ENCODE measurements around the gene NDUFS6.

The NDUFS6 gene

DNA sequence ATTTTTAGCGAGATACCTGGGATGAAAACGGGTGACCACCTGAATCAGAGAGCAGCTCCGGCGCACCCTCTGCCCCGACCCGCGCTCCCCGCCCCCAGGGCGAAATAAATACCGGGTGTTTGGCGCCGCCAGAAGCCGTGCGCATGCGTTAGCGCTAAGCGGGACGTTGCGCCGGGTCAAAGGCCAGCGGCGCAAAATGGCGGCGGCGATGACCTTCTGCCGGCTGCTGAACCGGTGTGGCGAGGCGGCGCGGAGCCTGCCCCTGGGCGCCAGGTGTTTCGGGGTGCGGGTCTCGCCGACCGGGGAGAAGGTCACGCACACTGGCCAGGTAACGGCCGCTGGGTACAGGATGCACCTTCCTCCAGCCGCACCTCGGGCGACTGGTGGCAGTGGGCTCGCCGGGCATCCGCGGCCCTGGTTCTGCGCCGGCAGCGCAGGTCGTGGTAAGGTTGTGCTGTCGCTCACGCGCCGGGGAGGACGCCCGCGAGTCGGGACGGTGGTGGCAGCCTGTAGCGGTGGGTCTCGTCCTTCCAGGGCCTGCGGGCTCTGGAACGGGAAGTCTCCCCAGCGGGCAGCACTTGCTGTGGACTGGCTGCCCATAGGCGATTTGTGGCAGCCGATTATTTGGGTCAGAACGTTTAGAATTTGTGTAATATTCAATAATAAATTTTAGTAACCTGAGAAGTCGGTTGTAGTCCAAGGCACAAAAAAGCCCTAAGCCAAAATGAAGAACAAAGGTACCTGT is at the start of gene NDUFS6:
NDUFS6 (plus strand) TSS at position 186 of the 745 bp plus-strand sequence; CDS start at position 197, 11 bp downstream.
- peak; percentile 55 to 78 for DNase-seq (ENCODE audit: low read depth in 2 of 2)

DNA sequence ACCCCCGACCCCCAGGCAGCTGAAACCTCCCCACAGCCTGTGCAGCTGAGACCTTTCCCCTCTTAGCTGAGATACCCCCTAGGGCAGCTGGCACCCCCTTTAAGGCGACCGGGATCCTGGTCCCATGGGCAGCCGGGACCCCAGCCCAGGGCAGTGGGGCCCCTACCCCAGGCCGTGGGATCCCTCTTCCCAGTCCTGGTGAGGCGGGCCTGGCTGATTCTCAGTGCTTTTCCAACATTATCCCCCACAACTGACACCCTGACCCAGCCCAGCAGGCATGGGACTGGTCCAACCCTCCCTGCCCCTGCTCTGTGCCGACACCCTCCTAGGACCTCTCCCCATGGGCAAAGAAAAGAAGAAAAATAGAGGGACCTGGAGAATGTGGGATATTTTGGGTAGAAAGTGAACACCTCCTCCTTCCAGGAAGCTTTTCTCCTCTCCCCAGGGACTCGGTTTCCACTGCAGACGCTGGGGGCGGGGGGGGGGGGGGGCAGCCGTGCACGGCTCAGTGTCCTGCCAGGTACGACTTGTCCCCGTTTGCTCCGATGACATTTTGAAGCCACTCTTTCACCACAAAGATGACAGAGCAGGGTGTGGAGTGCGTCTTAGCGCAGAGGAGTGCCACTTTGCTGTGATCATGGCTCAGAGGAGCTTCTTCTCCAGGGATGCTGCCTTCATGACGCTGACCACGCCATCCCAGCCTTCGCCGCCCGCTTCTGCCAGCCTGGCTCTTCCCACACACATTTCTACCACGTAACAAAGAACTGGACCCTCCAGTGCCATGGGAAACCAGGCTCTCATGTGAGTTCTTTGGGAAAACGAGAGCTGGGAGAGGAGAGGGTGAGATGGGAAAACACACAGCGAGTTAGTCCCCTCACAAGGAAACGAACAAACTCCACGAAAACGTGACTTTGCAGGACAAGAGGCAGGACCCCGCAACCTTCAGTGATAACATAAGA is 49.1 kb upstream of the NDUFS6 start:
- no peak for DNase-seq (ENCODE audit: low read depth in 2 of 2)

DNA sequence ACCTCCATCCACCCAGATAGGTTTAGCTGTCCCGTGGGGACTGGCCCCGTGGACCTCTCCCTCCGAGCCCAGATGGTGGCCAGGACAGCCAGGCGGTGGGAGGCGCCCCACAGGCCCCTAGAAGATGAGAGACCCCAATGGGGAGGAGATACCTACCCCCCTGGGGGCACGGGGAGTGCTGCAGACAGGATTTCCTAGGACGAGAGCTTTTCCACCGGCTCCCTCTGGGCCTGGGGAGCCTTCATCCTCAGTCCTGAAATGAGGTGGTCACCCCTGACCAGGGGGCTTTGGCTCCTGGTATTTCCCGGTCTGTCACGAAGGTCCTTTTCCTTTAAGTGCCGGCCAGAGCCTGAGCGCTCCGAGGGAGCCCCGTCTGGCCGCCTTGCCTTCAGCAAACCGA is 48.3 kb upstream of the NDUFS6 start:
- DNase-seq (ENCODE audit: low read depth in 2 of 2), result no peak

DNA sequence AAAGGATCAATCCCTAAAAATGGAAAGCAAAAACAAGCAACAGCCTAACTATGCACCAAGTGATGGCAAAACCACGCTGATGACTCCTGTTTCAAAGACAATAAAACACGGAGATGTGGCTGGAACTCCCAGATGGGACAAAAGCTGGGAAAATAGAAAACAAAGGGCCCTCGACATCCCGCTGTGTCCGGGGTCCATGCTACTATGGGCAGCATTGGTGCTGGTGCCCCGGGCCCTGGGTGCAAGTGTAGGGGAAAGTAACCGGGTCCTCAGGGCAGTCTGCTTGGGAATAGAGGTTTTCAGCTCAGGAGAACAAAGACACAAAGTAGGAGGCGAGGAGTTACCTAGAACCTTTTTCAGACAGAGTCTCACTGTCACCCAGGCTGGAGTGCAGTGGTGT is 47.7 kb upstream of the NDUFS6 start:
- no peak for DNase-seq (ENCODE audit: low read depth in 2 of 2)

DNA sequence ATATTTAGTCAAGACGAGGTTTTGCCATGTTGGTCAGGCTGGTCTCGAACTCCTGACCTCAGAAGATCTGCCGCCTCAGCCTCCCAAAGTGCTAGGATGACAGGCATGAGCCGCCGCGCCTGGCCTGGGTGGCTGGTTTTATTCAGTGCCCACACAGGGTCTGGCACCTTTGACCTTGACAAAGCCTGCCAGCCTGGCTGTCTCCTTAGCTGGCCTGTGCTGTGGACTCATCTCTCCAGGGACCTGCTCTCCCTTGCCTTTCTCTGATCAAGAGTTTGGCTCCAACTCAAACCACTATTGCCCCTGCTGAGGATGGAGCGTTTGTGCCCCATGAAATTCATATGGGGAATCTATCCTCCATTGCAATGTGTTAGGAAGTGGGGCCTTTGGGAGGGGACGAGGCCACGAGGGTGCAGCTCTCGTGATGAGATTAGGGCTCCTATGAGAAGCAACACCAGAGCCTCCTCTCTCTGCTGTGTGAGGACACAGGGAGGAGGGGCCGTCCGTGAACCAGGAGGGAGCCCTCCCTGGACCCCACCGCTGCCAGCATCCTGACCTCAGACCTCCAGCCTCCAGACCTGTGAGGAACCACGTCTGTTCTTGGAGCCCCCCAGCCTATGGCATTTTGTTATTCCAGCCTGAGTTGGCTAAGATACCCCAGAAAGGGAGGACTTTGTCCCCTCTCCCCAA is 46.5 kb upstream of the NDUFS6 start:
- no peak for DNase-seq (ENCODE audit: low read depth in 2 of 2)

DNA sequence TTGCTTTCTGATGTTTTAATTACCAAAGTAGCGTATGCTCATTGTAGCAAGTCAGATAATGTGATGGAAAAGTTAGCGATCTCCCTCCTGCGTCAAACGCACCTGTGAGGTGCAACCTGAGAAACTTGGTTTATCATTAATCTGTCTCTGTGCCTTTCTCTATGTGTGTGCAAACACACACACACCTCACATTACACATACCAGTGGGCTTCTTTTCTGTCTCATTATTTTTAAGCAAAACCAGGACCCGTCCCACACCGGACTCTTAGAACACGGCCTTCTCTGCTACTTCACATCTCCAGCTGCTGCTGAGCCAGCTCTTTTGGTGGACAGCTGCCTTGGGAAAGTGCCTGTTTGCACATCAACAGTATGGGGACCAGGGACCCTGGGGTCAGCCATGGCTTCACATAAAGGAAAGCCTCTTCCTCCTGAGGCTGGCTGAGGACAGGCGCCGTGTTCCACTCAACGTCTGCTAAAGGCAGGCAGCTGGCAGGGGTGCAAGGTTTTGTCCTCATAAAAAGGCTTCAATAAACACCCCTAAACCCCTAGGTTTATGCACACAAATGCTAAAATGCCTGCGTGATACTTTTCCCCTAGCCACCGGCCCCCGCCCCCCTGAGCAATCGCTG is 45.8 kb upstream of the NDUFS6 start:
- no peak for DNase-seq (ENCODE audit: low read depth in 2 of 2)

DNA sequence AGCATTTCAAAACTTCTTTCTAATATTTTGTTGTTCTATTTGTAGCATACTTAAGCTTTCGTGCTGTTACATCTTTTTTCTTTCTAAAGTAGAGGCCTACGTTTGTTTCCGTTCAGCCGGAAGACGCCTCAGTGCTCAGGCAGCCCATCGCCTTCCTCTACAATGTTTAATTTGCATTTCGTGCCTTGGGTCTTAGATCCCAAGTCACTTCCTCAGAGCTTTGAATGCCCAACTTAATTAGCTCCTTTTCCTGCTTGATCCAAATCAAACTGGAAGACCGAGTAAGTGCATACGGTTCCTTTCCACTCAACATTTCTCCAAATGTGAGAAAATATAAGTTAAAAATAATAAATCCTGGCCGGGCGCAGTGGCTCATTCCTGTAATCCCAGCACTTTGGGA is 44.7 kb upstream of the NDUFS6 start:
- no peak for DNase-seq (ENCODE audit: low read depth in 2 of 2)

DNA sequence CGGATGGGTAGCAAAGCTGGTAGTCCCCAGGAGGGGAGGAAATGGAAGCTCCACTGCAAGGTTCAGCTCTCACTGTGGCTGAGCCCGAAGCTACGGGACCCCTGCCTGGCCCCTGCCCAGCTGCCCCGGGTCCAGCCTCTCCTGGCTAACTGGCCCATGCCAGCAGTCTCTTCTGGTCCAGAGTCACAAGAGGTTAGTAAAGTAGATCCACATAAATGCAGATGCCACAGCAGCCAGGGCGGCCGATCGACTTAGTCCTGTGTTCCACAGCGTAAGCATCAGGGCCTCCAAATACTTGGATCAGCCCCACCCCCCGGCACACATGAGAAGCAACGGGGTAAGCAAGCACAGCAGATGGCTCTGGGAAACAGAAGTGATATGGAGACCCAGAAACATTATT is 43.7 kb upstream of the NDUFS6 start:
- no peak for DNase-seq (ENCODE audit: low read depth in 2 of 2)

DNA sequence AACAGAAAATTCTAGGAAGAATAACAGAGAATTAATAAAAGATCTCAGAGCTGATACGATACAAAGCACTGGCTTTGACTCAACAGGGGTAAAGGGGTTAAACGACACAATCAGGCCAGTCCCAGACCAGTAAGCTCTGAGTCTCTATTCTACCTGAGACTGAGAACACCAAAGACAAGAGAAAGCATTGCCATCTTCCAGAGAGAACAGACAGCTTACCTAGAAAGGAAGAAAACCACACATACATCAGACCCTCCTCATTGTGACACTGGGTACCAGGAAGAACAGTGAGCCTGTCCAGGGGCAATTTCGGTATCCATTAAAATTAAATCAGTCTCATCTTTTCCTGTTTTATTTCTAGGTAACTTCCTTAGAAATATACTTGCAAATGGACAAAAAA is 42.6 kb upstream of the NDUFS6 start:
- no peak for DNase-seq (ENCODE audit: low read depth in 2 of 2)

DNA sequence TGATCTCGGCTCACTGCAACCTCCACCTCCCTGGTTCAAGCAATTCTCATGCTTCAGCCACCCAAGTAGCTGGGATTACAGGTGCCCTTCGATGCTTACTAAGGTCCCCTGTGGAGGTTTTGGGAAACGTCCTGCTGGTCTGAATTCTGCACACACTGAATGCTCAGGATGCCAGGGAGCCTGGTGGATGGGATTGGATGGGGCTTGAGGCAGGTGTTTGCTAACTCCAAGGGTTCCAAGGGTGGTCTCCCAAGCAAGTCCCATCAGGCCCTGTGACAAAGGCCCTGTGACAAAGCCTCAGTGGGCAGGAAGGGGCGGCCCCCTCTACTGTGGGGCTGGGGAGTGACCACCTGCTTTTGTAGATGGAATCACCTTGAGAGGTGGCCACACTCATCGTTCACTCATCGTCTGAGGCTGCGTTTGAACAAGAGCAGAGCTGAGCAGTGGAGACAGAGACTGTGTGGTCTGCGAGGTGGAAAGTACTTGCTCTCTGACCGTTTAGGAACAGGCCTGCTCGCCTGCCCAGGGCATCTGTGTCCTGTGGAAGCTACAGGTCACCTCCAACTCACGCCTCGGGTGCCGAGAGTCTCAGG is 41.7 kb upstream of the NDUFS6 start:
- DNase-seq (ENCODE audit: low read depth in 2 of 2), result no peak

DNA sequence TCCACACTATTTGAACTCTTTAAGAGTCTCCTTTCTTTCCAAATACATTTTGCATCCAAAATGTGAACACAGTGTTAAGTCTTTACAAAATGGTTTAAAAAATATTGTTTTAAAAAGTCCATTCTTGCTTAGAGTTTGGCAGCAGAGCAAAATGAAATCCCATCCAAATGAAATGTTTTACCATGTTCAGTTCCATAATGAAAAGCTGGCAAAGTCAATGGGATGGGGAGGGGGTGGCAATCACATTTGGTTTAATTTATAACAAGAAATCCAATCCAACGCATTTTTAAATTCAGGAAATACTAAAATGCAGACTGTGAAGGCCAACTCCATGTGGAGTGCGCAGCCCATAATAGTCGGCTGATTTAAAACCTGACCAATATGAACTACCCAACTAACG is 41.0 kb upstream of the NDUFS6 start:
- DNase-seq (ENCODE audit: low read depth in 2 of 2), result no peak

DNA sequence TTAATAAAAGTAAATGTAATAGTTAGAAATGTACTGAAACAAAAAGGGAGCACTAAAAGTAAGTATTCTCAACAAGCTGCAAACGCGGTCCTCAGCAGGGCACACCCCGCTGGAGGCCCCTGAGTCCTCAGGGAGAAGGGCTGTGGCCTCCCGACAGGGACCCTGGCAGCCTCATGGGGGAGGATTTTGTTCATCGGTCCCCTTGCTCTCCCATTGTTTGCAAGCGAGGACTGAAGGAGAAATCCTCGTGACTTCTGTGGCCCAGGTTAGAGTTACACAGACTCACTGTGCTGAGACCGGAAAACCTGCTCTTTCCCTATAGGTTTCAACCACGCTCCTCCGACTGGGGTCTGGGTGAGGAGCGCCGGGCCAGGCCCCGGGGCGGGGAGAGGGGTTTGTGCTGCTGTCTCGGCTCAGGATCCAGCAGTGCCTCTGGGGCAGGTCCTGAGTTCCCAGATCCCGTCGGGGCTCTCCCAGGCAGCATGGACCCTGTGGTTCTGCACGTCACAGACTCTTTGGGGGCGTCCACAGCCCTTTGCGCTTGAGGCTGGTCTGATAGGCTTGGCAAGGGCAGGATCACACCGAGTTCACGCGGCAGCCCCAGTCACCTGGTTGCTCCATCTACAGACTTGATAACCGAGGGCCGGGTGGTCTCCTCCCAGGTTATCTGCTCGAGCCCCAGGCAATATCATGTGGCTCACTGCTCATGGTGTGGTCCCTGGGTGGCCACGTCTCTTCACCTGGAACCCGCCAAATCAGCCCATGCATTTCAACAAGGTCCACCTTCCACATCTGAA is 40.4 kb upstream of the NDUFS6 start:
- no peak for DNase-seq (ENCODE audit: low read depth in 2 of 2)

DNA sequence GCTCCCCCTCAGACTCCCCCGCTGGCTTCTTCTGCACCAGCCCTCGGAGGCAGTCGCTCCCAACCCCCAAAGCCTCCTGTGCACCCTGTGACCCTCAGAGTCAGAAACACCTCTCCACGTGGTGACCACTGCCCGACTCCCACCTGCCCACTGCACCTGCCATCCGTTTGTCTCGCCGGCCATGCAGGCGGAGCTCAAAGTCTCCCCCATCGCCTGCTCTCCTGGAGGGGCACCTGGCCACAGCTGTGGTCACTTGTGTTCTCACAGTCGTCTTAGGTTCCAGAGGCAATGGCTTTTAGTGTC is 39.8 kb upstream of the NDUFS6 start:
- DNase-seq (ENCODE audit: low read depth in 2 of 2), result no peak

DNA sequence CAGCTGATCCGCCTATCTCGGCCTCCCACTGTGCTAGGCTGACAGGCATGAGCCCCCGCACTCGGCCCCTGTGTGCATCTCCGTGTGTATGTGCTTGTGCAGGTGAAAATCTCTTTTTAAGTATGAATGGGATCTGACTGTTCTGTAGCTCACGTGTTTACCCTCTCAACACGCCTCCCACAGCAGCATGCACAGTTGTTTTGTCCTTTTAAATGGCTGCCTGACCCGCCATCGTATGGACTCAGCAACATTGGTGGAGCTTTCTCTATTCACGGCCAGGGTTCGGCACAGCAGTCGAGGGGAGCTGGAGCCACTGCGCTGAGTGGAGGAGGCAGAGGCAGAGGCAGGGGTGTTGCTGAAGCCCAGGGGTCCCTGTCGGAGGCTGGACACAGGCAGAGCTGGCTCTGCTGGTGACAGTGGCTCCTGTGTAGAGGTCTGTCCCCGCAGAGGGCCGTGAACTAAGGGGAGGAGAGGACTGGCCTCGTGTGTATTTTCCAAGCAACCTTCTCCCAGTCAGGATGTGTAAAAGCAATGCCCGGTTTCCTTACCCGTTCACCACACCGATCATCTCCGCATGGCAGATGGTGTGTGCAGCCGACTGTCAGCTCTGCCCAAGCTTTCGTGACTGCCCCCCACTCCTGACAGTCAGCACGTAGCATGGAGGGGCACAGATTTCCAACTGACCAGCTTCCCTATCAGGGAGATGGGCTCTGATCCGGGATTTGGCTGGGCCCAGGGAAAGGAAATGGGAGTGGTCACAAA is 38.9 kb upstream of the NDUFS6 start:
- no peak for DNase-seq (ENCODE audit: low read depth in 2 of 2)

DNA sequence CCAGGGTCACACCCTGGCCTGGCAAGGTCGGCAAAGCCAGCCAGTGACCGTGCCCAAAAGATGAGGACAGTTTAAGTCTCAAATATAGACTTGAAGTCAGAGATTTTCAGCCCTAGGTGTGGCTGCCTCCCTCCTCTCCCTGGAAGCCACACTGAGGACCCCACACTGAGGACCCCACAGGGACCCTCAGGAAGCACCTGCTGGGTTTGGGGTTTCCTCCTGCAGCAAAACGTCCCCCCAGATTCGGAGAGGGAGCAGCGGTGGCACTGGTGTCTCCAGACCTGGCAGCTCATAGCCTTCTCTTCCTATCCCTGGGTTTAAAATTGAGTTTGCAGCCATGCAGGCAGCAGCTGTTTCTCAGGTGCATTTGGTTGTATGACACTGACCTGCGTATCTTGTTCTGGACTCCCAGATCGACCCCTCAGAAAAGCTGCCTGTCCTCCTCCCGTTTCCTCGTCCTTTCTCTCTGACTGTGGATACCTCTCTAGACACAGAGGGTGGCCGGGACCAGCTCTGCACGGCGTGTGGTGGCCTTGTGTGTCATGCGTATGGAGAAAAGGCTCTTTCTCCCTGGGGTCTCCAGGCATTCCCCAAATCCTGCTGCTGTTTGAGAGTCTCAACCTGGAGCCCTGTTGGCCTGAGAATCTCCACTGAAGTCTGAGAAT is 38.2 kb upstream of the NDUFS6 start:
- no peak for DNase-seq (ENCODE audit: low read depth in 2 of 2)

DNA sequence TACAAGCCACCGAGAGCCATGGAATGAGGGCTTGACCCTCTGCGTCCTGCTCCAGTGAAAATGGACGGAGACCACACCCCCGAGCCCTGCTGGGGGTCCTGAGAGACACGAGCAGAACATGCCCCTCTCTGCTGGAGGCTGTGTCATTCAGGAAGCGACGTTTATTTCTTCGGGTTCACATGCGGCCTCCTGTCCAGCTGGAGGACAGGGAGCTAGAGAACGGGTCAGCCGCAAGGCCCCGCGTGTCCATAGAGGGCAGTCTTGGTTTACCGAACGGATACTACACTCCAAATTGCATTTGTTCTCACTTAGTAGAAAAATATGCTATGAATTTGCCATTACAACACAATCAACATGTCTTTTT is 37.7 kb upstream of the NDUFS6 start:
- DNase-seq (ENCODE audit: low read depth in 2 of 2), result peak in 1 of 2 donors; percentile 17

DNA sequence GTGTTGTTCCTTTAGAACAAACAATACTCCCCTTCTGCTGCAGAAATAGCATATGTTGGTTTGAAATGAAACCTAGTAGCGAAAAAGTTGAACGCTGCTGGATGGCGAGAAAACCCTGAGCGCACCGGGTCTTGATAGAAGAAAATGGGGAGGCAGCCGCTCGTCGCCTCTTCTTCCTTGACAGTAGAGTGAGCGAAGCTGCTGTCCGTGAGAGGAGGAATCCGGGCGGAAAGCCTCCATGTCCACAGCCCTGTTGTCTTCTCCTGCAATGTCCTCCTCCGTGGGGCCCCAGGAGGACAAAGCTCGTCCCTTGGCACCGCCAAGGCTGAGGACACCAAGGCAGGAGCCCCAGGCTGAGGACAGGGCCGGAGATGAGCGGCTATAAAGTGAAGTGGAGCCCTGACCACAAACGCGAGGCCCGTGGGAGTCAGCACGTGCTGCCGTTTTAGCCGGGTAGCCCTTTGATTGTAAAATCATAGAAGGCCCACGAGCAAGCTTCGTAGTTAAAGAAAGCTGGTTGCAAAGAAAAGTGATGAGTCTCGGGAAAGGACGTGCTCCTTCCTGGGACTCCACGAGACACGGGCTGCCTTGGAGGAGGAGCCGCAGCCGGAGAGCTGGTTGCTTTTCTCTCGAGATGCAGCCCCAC is 37.1 kb upstream of the NDUFS6 start:
- no peak for DNase-seq (ENCODE audit: low read depth in 2 of 2)

DNA sequence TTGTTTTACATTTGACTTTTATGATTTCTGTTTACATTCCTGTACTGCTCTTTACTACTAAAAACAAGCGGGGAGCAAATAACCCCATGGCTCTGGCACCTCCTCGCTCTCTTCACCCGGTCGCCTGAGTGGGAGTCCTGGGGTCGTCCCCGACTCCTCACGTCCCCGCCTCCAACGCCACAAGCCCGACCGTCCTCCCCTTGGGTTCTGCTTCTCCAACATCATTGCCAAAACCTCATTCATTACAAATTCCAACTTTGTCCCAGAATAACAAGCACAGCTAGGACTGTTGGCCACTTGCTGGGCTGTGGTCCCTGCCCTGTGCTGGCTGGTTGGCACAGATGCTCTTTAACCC is 36.6 kb upstream of the NDUFS6 start:
- no peak for DNase-seq (ENCODE audit: low read depth in 2 of 2)
